Ramos (cell line): ENCODE results near the gene RPS19.

Experiments used
- in situ Hi-C: fragments of 300-500 bp; cut with MboI; formaldehyde crosslinking; loops from one replicate; pipeline ENCODE4 v1.14.3; 2022; ENCODE audit warnings: low sequenced_read_pairs; ENCODE audit not compliant: unreplicated experiment

RPS19 gene

GRCh38 chr19:41895745-41896580 is 35.9 kb downstream of the RPS19 start:
- in situ Hi-C loops, result no loop called here

- in situ Hi-C loops, result no loop called here
Measured at GRCh38 chr19:41896581-41896942, 36.5 kb downstream of the RPS19 start.

- in situ Hi-C loops, result no loop called here
Measured at GRCh38 chr19:41897181-41897580, 37.1 kb downstream of the RPS19 start.

GRCh38 chr19:41897820-41898219 is 37.8 kb downstream of the RPS19 start:
- in situ Hi-C loops, result no loop called here

DNA sequence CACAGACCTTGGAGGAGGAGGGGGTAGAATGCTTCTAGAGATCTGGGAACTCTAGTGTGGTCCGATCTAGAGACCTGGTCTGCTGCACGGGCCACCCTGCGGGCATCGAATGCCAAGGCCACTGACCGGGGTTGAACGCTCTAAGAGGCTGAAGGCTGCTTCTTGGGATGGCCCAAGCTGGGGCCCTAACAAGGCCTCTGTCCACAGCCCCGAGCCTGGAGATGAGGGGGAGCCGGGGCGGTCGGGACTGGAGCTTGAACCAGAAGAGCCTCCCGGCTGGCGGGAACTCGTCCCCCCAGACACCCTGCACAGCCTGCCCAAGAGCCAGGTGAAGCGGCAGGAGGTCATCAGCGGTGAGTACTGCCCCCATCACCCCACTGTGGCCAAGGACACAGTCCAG is 38.2 kb downstream of the RPS19 start:
- in situ Hi-C loops, result no loop called here

GRCh38 chr19:41901707-41902360 is 41.8 kb downstream of the RPS19 start:
- in situ Hi-C loops, result no loop called here

DNA sequence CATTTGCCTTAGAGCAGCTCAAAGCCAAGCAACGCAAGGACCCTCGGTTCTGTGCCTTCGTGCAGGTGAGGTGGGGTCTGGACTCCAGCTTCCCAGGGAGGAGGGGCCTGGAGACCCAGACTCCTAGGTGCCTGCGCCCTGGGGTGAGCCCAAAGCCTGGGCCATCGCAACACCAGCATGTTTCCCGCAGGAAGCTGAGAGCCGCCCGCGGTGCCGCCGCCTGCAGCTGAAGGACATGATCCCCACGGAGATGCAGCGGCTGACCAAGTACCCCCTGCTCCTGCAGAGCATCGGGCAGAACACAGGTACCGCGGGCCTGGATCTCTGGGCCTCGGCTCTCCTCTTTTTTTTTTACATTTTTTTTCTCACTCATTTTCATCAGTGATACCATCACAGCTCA is 42.5 kb downstream of the RPS19 start:
- in situ Hi-C loops, result no loop called here

DNA sequence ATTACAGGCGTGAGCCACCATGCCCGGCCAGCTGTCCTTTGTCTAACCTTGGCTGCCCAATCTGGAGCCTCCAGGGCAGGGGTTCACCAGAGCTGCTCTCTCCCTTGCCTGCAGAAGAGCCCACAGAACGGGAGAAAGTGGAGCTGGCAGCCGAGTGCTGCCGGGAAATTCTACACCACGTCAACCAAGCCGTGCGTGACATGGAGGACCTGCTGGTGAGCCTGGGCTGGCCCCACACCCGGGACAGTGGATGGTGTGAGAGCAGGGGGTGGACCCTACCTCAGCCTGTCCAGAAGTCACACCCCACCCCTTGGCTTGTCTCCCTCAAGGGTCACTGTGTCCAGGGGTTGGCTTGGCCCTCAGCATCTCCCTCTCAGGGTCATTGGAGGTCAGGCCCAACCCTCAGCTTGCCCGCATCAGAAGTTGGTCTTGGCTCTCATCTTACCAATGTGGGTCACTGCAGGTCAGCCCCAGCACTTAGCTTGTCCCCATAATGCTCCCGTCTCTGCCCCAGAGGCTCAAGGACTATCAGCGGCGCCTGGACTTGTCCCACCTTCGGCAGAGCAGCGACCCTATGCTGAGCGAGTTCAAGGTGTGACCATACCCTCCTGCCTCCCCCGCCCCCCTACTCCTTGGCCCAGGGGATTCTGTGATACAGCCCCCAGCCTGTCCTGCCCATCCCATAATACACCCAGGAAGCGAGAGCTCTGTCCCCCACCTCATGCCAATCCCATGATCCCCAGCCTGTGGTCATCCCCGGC is 43.3 kb downstream of the RPS19 start:
- in situ Hi-C loops, result no loop called here

- in situ Hi-C loops, result no loop called here
Measured at GRCh38 chr19:41904118-41904870, 44.2 kb downstream of the RPS19 start.

DNA sequence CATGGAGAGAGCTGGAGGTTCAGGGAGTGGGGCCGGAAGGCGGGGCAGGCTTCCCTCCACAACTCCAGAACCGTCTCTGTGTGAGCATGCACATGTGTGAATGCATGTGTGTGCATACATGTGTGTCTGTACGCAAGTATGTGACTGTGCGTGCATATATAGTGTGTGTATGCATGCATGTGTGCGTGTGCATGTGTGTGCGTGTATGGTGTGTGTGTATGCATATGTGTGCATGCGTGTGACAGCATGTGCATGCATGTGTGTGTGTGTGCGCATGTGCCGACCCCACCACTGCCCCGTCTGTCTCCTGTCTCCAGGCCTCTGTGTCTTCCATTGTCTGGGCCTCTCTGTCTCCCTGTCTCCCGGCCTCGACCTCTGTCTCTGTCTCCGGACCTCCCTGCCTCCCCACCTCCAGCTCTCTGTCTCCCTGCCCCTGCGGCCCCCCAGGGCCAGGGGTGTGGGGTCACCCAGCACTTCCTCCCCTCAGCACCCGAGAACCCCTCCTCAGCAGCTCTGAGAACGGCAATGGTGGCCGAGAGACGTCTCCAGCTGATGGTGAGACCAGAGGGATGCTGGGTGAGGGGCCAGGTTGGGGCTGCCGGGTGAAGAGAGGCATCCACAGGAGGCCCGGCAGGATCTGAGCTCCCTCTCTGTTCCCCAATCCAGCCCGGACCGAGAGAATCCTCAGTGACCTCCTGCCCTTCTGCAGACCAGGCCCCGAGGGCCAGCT is 45.4 kb downstream of the RPS19 start:
- in situ Hi-C loops, result no loop called here

DNA sequence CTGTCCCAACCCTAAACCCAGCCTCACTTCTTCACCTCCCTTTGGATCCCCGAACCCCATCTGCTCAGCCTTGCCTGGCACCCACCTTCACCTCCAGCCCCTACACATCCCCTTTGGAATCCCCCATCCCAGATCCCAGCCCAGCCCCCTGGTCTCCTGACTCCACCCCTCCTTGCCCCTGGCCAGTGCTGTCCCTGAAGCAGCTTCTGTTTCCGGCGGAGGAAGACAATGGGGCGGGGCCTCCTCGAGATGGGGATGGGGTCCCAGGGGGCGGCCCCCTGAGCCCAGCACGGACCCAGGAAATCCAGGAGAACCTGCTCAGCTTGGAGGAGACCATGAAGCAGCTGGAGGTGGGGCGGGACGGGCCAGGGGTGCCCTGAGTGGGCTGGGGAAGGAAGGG is 46.2 kb downstream of the RPS19 start:
- in situ Hi-C loops, result no loop called here

DNA sequence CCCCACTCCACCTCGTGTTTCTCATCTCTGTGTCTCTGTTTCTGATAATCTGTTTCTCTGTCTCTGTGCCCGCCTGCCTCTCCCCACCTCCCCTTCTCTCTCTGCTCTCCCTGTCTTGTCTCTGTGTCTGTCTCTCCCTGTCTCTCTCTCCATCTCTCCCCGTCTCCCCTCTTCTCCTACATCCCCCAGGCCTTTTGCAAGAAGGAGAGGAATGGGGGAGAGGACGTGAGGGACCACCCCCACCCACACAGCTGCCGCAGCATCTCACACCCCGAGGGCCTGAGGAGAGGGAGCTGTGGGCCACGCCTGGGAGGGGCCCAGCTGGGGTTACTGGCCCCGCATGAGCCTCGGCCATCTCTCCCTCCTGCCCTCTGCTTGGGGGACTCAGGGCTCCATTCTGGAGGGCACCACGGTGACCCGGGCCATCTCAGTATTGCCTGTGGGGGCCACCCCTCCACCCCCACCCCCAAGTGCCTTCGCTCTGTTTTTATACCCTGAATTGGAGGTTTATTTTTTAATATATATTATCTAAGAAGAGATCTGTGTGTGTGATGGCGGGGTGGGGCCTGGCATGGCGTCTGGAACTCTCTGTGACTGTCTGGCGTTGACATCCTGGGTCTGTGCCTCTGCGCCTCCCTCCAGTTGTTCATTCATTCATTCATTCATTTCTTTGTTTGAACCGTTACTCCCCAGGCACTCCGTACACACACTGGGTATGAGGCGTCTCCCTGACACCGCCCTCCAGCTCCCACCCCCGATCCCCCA is 47.0 kb downstream of the RPS19 start:
- in situ Hi-C loops, result no loop called here

GRCh38 chr19:41907994-41908615 is 48.0 kb downstream of the RPS19 start:
- in situ Hi-C loops, result no loop called here

- in situ Hi-C loops, result no loop called here
Measured at GRCh38 chr19:41908724-41909464, 48.8 kb downstream of the RPS19 start.

DNA sequence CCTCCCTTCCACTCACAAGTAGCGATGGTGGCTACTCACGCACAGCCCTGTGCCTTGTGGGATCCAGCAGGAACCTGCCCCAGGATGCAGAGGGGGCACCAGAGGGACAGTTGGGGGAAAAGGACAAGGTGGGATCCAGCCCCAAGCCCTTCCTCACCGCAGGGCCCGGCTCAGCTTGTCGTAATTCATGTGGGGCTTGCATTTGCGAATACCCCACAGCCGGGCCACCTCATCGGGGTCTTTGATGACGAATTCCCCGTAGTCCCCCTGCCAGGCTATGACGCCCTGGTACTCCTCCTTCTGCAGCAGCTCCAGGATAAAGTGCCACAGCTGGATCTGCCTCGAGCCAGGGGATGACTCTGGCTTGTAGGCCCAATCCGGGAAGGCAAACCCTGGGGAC is 49.7 kb downstream of the RPS19 start:
- in situ Hi-C loops, result no loop called here

DNA sequence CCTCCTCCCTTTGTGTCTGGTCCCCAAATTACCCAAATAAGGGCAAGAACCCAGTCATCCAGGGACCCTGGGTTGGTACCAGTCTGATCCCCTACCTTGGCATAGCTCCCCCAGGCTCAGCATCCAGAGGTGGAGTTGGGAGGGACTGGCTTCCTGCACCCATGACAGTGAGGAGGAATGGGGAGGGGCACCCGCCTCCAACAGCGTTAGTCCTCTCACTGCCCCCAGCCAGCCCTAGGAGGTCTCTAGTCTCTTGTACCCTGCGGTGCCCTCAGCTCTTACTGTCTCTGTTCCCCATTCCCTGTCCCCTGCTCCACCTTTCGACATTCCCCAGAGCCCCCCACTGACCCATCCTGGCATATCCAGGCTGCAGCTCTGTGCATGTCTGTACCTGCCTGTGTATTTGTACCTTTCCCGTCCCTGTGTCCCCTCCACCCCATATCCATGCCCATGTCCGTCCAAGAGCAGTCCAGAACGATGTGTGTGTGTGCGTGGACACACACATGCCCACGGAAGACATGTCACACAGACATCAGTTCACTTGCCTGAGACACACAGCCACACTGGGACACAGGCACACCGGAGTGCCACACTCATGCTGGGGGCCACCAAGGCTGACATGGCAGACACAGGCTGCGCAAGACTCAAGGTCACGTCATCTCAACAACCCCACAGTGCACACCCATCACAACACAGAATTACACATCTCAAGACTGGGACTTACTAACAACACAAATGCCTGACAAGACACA is 50.4 kb downstream of the RPS19 start:
- in situ Hi-C loops, result no loop called here
